ENCODE measurements around the gene CNTRL. TPM values are rescaled to one million over a fixed set of nuclear protein-coding genes. Genes with fewer than 3 reads are reported as not detected.

The CNTRL gene
- total and polyA plus RNA-seq, 2 donors (not counting 1 experiment from before 2014, with no cell fraction given), result 40.0 to 146 TPM

DNA sequence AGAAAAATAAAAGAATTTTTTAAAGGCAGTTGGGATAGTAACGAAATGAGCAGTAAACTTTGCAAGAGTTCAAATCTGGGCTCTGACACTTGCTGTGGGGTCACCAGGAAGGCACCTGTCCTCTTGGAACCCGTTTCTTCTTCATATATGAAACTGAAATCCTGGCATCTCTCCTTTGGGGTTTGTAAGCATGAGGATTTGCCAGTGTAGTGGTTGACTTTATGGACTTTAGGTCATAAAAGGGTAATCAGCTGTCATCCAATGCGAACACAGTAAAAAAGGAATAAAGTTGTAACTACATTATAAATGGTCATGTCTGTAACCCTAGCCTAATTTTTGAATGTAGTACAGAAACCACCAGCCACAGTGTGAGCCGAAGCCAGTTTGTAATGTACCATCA lies 125.6 kb downstream of the CNTRL start:
- peak overlapping the region; percentile 93 for H2AFZ ChIP-seq (ENCODE audit: insufficient read depth, low read depth, low read length, poor library complexity, severe bottlenecking)
- H4K20me1 ChIP-seq (ENCODE audit: control insufficient read depth, insufficient read depth, low read length, poor library complexity, severe bottlenecking), result peaks cover 55% of the 10 kb centered on the region
- ChIA-PET CTCF (interaction anchor here (0.9 to 5.3 kb wide), 5 partner anchors 10 to 39 kb away, joined by 3 to 61 read pairs (median 4); no protein-coding TSS in a partner anchor), POLR2A (interaction anchor here (1.2 kb wide), 1 partner anchor 25 kb away, joined by 3 read pairs; no protein-coding TSS in a partner anchor)
- Mint-ChIP-seq H3K27me3 (no peaks in the 10 kb centered on the region), H3K4me1 (peaks cover 61% of the 10 kb centered on the region), H3K4me3 (peak overlapping the region; percentile 96), H3K9me3 (ENCODE audit: insufficient read depth) (no peaks in the 10 kb centered on the region), H3K27ac (peak overlapping the region; percentile 91)
- peaks cover 33 to 55% of the 10 kb centered on the region in 2 donors for H3K4me1 ChIP-seq (ENCODE audit: control insufficient read depth in 2 of 2, insufficient read depth in 2 of 2, low read length in 2 of 2)
- H3K27ac ChIP-seq (ENCODE audit: low read length in 2 of 2), result peak overlapping the region in 1 of 2 donors; percentile 91
- 0% methylated on average over 1 of the region's 4 CpGs for WGBS (ENCODE audit: insufficient coverage)
- peak overlapping the region; percentile 72 to 89 (median 82) for H3K4me3 ChIP-seq (ENCODE audit: control extremely low read depth in 1 of 5, extremely low read depth in 1 of 5, insufficient read depth in 1 of 5, low read depth in 2 of 5, low read length in 4 of 5)
- H3K9me3 ChIP-seq (ENCODE audit: control extremely low read depth in 1 of 3, control insufficient read depth in 2 of 3, insufficient read depth in 1 of 3, low read length in 2 of 3), result no peaks in the 10 kb centered on the region
- DNase-seq (no peak), ATAC-seq (ENCODE audit: low read depth) (no peak)
- H3K4me2 ChIP-seq (replicated peaks; ENCODE audit: low read depth, low read length, poor library complexity, severe bottlenecking), result peak overlapping the region; percentile 92
- TF ChIP-seq, protein P1, sequence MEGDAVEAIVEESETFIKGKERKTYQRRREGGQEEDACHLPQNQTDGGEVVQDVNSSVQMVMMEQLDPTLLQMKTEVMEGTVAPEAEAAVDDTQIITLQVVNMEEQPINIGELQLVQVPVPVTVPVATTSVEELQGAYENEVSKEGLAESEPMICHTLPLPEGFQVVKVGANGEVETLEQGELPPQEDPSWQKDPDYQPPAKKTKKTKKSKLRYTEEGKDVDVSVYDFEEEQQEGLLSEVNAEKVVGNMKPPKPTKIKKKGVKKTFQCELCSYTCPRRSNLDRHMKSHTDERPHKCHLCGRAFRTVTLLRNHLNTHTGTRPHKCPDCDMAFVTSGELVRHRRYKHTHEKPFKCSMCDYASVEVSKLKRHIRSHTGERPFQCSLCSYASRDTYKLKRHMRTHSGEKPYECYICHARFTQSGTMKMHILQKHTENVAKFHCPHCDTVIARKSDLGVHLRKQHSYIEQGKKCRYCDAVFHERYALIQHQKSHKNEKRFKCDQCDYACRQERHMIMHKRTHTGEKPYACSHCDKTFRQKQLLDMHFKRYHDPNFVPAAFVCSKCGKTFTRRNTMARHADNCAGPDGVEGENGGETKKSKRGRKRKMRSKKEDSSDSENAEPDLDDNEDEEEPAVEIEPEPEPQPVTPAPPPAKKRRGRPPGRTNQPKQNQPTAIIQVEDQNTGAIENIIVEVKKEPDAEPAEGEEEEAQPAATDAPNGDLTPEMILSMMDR (IDR thresholded peaks at IDR 0.05), result no peak
- TF ChIP-seq EZH2 (IDR thresholded peaks at IDR 0.05; ENCODE audit: borderline replicate concordance, insufficient read depth, low read depth, low read length, poor library complexity, severe bottlenecking), result no peak
- peaks cover 81% of the 10 kb centered on the region for H3K79me2 ChIP-seq (ENCODE audit: control insufficient read depth, insufficient read depth, low read length)
- H3K36me3 ChIP-seq (replicated peaks in 1 of 2; ENCODE audit: control extremely low read depth in 1 of 2, control insufficient read depth in 1 of 2, extremely low read depth in 1 of 2, insufficient read depth in 2 of 2, low read length in 1 of 2), result no peaks in the 10 kb centered on the region
- H3K9ac ChIP-seq (ENCODE audit: low read length), result peak overlapping the region; percentile 93
- H3K27me3 ChIP-seq (replicated peaks in 1 of 4; ENCODE audit: control extremely low read depth in 1 of 4, control insufficient read depth in 3 of 4, insufficient read depth in 4 of 4, low read length in 3 of 4), result no peaks in the 10 kb centered on the region
- intact Hi-C loops (cut with micrococcal nuclease), result loop anchor here (2.0 to 10.0 kb wide), 7 partner anchors 18 to 488 kb away; partner anchors contain the start of genes CNTRL, GSN and MEGF9

DNA sequence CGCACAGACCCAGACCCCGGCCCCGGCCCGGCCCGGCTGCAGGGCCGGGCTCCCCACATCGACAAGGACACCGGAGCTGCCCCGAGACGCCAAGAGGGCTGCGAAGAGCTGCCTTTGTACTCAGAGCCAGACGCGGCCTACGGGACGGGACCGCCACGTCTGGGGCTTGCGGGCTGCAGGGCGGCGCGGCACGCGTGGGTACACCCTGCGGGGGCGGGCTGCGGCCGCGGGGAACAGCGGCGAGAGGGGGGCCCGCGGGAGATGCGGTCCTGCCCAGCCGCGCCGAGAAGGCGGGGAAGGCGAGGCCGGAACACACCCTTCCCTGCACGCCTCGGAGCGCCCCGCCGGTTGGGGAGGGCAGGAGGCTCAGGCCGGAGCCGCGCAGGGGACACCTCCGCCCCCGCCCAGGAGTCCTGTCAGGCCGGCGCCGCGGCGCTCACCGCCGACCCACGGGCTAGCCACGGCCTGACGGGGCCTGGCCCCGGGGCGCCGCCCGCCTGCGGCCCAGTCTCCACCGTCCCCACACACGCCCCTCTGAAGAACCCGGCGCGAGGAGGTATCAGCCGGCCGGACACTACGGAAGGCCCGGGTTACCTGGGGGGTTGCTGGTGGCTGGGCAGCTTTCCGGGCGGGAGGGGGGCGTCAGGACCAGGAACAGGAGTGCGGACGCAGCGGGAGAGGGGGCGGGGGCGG lies 126.4 kb downstream of the CNTRL start:
- Histone ChIP-seq H4K20me1 (ENCODE audit: control insufficient read depth, insufficient read depth, low read length, poor library complexity, severe bottlenecking) (peaks cover 47% of the 10 kb centered on the region), H3K4me3 (ENCODE audit: control extremely low read depth in 1 of 5, extremely low read depth in 1 of 5, insufficient read depth in 1 of 5, low read depth in 2 of 5, low read length in 4 of 5) (peak overlapping the region; percentile 72 to 89 (median 82)), H3K27me3 (replicated peaks in 1 of 4; ENCODE audit: control extremely low read depth in 1 of 4, control insufficient read depth in 3 of 4, insufficient read depth in 4 of 4, low read length in 3 of 4) (no peaks in the 10 kb centered on the region), H3K27ac (ENCODE audit: low read length in 2 of 2) (peak overlapping the region; percentile 79 to 91), H3K79me2 (ENCODE audit: control insufficient read depth, insufficient read depth, low read length) (peaks cover 75% of the 10 kb centered on the region), H3K9me3 (ENCODE audit: control extremely low read depth in 1 of 3, control insufficient read depth in 2 of 3, insufficient read depth in 1 of 3, low read length in 2 of 3) (no peaks in the 10 kb centered on the region), H2AFZ (ENCODE audit: insufficient read depth, low read depth, low read length, poor library complexity, severe bottlenecking) (peak overlapping the region; percentile 93), H3K36me3 (replicated peaks in 1 of 2; ENCODE audit: control extremely low read depth in 1 of 2, control insufficient read depth in 1 of 2, extremely low read depth in 1 of 2, insufficient read depth in 2 of 2, low read length in 1 of 2) (no peaks in the 10 kb centered on the region), H3K4me1 (ENCODE audit: control insufficient read depth in 2 of 2, insufficient read depth in 2 of 2, low read length in 2 of 2) (peaks cover 35 to 47% of the 10 kb centered on the region in 2 donors), H3K4me2 (replicated peaks; ENCODE audit: low read depth, low read length, poor library complexity, severe bottlenecking) (peak overlapping the region; percentile 92), H3K9ac (ENCODE audit: low read length) (peak overlapping the region; percentile 93)
- DNase-seq (no peak), ATAC-seq (ENCODE audit: low read depth) (peak; percentile 14)
- H3K4me1 Mint-ChIP-seq, result peaks cover 54% of the 10 kb centered on the region
- TF ChIP-seq, protein P1 (IDR thresholded peaks at IDR 0.05), result no peak
- TF ChIP-seq EZH2 (IDR thresholded peaks at IDR 0.05; ENCODE audit: borderline replicate concordance, insufficient read depth, low read depth, low read length, poor library complexity, severe bottlenecking), result no peak
- no peaks in the 10 kb centered on the region for H3K9me3 Mint-ChIP-seq (ENCODE audit: insufficient read depth)
- peak overlapping the region; percentile 98 for H3K27ac Mint-ChIP-seq
- ChIA-PET CTCF (interaction anchor here (0.7 to 5.3 kb wide), 10 partner anchors 9 to 272 kb away, joined by 3 to 61 read pairs (median 4); partner anchors contain the start of gene GSN), POLR2A (interaction anchor here (0.9 to 1.4 kb wide), 6 partner anchors 26 to 408 kb away, joined by 3 to 5 read pairs (median 4); partner anchors contain the start of genes FBXW2 and GSN)
- WGBS (ENCODE audit: insufficient coverage), result under 1% methylated on average over 81 of the region's 81 CpGs
- no peaks in the 10 kb centered on the region for H3K27me3 Mint-ChIP-seq
- peak overlapping the region; percentile 97 for H3K4me3 Mint-ChIP-seq
- intact Hi-C loops (cut with micrococcal nuclease), result loop anchor here (1.0 to 10.0 kb wide), 9 partner anchors 18 to 489 kb away; partner anchors contain the start of genes CNTRL, GSN and MEGF9
